ENCODE measurements around the gene DDIT4. TPM values are rescaled to one million over a fixed set of nuclear protein-coding genes. Genes with fewer than 3 reads are reported as not detected.

DDIT4 gene
- total and polyA plus RNA-seq, 9 of the 15 experiments (the other 6 are each of a cell fraction or from before 2014, with no cell fraction given): 8.2 to 675 (median 159) TPM

GRCh38 chr10:72265990-72266865 is 7.5 kb upstream of the DDIT4 start (continued):
- TF ChIP-seq FOXO4 (CRISPR knock-in tag; IDR thresholded peaks at IDR 0.05) (no peak), ZNF780A (CRISPR knock-in tag; IDR thresholded peaks at IDR 0.05) (no peak), CC2D1A (IDR thresholded peaks at IDR 0.05) (peak; percentile 54; the same call in 1 of the 2 replicates), DMBX1 (CRISPR knock-in tag; IDR thresholded peaks at IDR 0.05; ENCODE audit: borderline replicate concordance) (0 out of 2 replicates have a peak, but pooled peaks have one; percentile 30), TAF7 (tag; IDR thresholded peaks at IDR 0.05) (no peak), ILK (tag; IDR thresholded peaks at IDR 0.05; ENCODE audit: borderline replicate concordance, low read depth) (no peak), STAT5A (IDR thresholded peaks at IDR 0.05; ENCODE audit: borderline replicate concordance, low read length) (no peak), SRF (CRISPR knock-in tag; IDR thresholded peaks at IDR 0.05) (no peak), IRF1 (CRISPR knock-in tag; IDR thresholded peaks at IDR 0.05; ENCODE audit: borderline replicate concordance) (no peak), TSHZ1 (CRISPR knock-in tag; IDR thresholded peaks at IDR 0.05) (no peak), RCOR1 (IDR thresholded peaks at IDR 0.05; ENCODE audit: borderline replicate concordance in 1 of 2, low read depth in 2 of 2, low read length in 2 of 2) (peak in 1 of 2 experiments; percentile 46; a peak in 1 of 4 replicates), BRCA1 (IDR thresholded peaks at IDR 0.05) (no peak), BRCA1 (CRISPR knock-in tag; IDR thresholded peaks at IDR 0.05) (no peak), ZBED1 (IDR thresholded peaks at IDR 0.05) (no peak), FOS (IDR thresholded peaks at IDR 0.05; ENCODE audit: extremely low read depth, insufficient read length) (no peak), ARID1B (IDR thresholded peaks at IDR 0.05) (0 out of 2 replicates have a peak, but pooled peaks have one; percentile 52), ZNF12 (CRISPR knock-in tag; IDR thresholded peaks at IDR 0.05) (no peak), TCFL5 (CRISPR knock-in tag; conservative IDR thresholded peaks at IDR 0.05) (no peak), SFPQ (IDR thresholded peaks at IDR 0.05; ENCODE audit: low read depth, low read length) (no peak)
